Natural killer cell (primary cell): ENCODE results near the gene EFCAB8. TPM values are rescaled to one million over a fixed set of nuclear protein-coding genes. Genes with fewer than 3 reads are reported as not detected.

ENCODE experiments used
- ATAC-seq, 3 donors: fragments of 150-1000 bp in 2 of 3; fragments of 200-7000 bp in 1 of 3; cut with Tn5 transposase; 1 replicate in 1 of 3; 2 replicates in 2 of 3; pipeline ENCODE4 v1.10.0; 2021; ENCODE audit warnings: mild to moderate bottlenecking in 2 of 3, moderate library complexity in 2 of 3
- DNase-seq, 2 donors: peaks; one replicate each; pipeline versions ENCODE4 v3.0.0 to v3.0.0-alpha.2; 2013 to 2021; ENCODE audit warnings: mixed read lengths in 1 of 2
- H3K27ac ChIP-seq: one replicate; pipeline ENCODE4 v1.5.1; 2013; ENCODE audit warnings: mild to moderate bottlenecking, low read length
- H3K27me3 ChIP-seq: one replicate; pipeline ENCODE4 v1.6.1; 2013; ENCODE audit warnings: low read length; ENCODE audit not compliant: control insufficient read depth, insufficient read depth
- H3K36me3 ChIP-seq: one replicate; pipeline ENCODE4 v1.6.1; 2013; ENCODE audit warnings: low read length; ENCODE audit not compliant: control insufficient read depth, insufficient read depth
- H3K4me1 ChIP-seq: one replicate; pipeline ENCODE4 v1.6.1; 2013; ENCODE audit warnings: low read length; ENCODE audit not compliant: control insufficient read depth, insufficient read depth
- H3K4me3 ChIP-seq: one replicate; pipeline ENCODE4 v1.5.1; 2013; ENCODE audit warnings: low read length
- H3K9me3 ChIP-seq: one replicate; pipeline ENCODE4 v1.6.1; 2013; ENCODE audit warnings: low read length; ENCODE audit not compliant: control insufficient read depth, insufficient read depth
- H3K27ac Mint-ChIP-seq, 2 donors: one replicate each; pipeline ENCODE4 v1.8.0; 2022; ENCODE audit warnings: mild to moderate bottlenecking in 2 of 2, mixed read lengths in 2 of 2, moderate library complexity in 1 of 2
- H3K27me3 Mint-ChIP-seq, 2 donors: one replicate each; pipeline ENCODE4 v1.8.0; 2022; ENCODE audit warnings: low read depth in 2 of 2, mixed read lengths in 2 of 2
- H3K36me3 Mint-ChIP-seq: one replicate; pipeline ENCODE4 v1.8.0; 2022; ENCODE audit warnings: mixed read lengths
- H3K4me1 Mint-ChIP-seq, 2 donors: one replicate each; pipeline ENCODE4 v1.8.0; 2022; ENCODE audit warnings: mixed read lengths in 2 of 2
- H3K4me3 Mint-ChIP-seq: one replicate; pipeline ENCODE4 v1.8.0; 2022; ENCODE audit warnings: mild to moderate bottlenecking, moderate library complexity, mixed read lengths
- H3K9me3 Mint-ChIP-seq, 2 donors: one replicate each; pipeline ENCODE4 v1.8.0; 2022; ENCODE audit warnings: mixed read lengths in 2 of 2
- WGBS: methylation state at CpG from one replicate; pipeline ENCODE4 v1.1.7; 2013; ENCODE audit warnings: missing lambda C conversion rate; ENCODE audit not compliant: insufficient coverage; 5-methylcytosine and 5-hydroxymethylcytosine counted together
- intact Hi-C: fragments of 100-400 bp; cut with micrococcal nuclease; formaldehyde crosslinking; loops from one replicate; pipeline ENCODE4 v1.14.2; 2022
- total RNA-seq, 4 donors: library from RNA; stranded (reverse); fragments of 120-200 nt in 1 of 4; gene quantifications; one replicate each; pipeline versions ENCODE4 v1.2.3 to v1.2.4, GENCODE V29; 2013 to 2022
- TF ChIP-seq, protein P1 (sequence below): fragments of 200-600 bp; IDR thresholded peaks from one replicate; pipeline ENCODE4 v1.8.0; 2022; ENCODE audit warnings: antibody characterized with exemption

EFCAB8 gene
- total RNA-seq, 3 donors from 2014 or later (not counting 1 experiment from before 2014, with no cell fraction given), result 1.2 to 2.9 (median 2.3) TPM

DNA sequence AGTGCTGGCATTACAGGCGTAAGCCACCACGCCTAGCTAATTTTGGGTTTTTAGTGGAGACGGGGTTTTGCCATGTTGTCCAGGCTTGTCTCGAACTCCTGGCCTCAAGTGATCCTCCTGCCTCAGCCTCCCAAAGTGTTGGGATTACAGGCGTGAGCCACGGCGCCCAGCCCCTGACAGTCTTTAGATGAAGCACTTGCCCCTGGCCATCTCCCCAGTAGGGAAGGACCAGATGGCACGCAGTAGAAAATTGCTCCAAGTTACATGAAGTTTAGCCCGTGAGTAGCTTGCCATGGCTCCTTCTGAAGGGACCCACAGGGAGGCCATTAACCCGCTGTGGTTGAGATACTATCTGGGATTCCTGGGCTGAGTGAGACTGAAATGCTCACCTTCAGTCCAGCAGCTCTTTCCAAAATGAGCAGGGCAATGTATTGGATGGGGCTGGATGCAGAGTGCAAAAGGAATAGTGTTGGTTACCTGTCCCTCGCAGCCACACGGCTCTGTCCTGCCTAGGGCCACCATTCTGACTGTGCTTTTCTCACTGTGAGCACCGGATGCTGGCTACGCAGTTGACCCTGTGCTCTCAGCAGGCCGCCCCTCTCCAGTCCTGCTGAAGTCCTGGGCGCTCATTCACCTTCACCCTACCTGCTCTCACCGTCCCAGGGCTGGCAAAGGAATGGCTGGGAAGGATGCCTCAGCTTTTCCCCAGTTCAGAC, 66.9 kb downstream of the EFCAB8 start:
- no peak for DNase-seq
- Histone ChIP-seq H3K36me3 (no peaks in the 10 kb centered on the region), H3K4me1 (no peaks in the 10 kb centered on the region), H3K9me3 (no peaks in the 10 kb centered on the region), H3K27me3 (no peaks in the 10 kb centered on the region), H3K4me3 (no peak overlapping the region), H3K27ac (no peak overlapping the region)
- 92% methylated on average over 17 of the region's 17 CpGs for WGBS
- H3K9me3 Mint-ChIP-seq, result no peaks in the 10 kb centered on the region
- intact Hi-C loops, result no loop called here
- no peak overlapping the region for H3K27ac Mint-ChIP-seq
- TF ChIP-seq, protein P1, sequence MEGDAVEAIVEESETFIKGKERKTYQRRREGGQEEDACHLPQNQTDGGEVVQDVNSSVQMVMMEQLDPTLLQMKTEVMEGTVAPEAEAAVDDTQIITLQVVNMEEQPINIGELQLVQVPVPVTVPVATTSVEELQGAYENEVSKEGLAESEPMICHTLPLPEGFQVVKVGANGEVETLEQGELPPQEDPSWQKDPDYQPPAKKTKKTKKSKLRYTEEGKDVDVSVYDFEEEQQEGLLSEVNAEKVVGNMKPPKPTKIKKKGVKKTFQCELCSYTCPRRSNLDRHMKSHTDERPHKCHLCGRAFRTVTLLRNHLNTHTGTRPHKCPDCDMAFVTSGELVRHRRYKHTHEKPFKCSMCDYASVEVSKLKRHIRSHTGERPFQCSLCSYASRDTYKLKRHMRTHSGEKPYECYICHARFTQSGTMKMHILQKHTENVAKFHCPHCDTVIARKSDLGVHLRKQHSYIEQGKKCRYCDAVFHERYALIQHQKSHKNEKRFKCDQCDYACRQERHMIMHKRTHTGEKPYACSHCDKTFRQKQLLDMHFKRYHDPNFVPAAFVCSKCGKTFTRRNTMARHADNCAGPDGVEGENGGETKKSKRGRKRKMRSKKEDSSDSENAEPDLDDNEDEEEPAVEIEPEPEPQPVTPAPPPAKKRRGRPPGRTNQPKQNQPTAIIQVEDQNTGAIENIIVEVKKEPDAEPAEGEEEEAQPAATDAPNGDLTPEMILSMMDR, result no peak
- no peaks in the 10 kb centered on the region for H3K27me3 Mint-ChIP-seq
- no peaks in the 10 kb centered on the region for H3K36me3 Mint-ChIP-seq
- no peak for ATAC-seq
- H3K4me1 Mint-ChIP-seq, result no peaks in the 10 kb centered on the region
- no peak overlapping the region for H3K4me3 Mint-ChIP-seq

GRCh38 chr20:32929162-32929561, 70.4 kb downstream of the EFCAB8 start:
- DNase-seq (no peak), ATAC-seq (no peak)
- Histone ChIP-seq H3K27ac (no peak overlapping the region), H3K4me3 (no peak overlapping the region), H3K27me3 (no peaks in the 10 kb centered on the region), H3K4me1 (no peaks in the 10 kb centered on the region), H3K36me3 (no peaks in the 10 kb centered on the region), H3K9me3 (no peaks in the 10 kb centered on the region)
- H3K9me3 Mint-ChIP-seq, result no peaks in the 10 kb centered on the region
- TF ChIP-seq, protein P1, result no peak
- no peak overlapping the region for H3K4me3 Mint-ChIP-seq
- intact Hi-C loops, result no loop called here
- H3K36me3 Mint-ChIP-seq, result no peaks in the 10 kb centered on the region
- no CpG with 5 or more reads among the region's 3 CpGs for WGBS
- no peak overlapping the region for H3K27ac Mint-ChIP-seq
- H3K27me3 Mint-ChIP-seq, result no peaks in the 10 kb centered on the region
- no peaks in the 10 kb centered on the region for H3K4me1 Mint-ChIP-seq

DNA sequence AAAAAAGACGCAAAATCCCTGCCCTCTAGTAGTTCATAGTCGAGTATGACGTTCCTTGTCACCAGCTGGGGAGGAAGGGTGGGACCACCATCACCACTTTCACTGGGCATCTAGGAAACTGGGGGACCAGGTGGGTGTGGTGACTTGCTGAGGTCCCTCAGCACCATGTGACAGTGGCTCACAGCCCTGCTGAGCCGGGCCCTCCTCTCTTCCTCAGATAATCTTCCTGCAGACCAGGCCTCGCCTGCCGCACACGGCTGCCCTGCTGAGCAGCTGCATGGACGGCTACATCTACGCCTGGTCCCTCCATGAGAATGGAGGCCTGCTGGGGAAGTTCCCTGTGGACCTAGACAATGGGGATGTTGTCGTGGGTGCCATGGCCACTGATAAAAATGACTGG, 71.5 kb downstream of the EFCAB8 start:
- TF ChIP-seq, protein P1, result no peak
- Histone ChIP-seq H3K4me1 (no peaks in the 10 kb centered on the region), H3K27me3 (no peaks in the 10 kb centered on the region), H3K27ac (no peak overlapping the region), H3K4me3 (no peak overlapping the region), H3K36me3 (no peaks in the 10 kb centered on the region), H3K9me3 (no peaks in the 10 kb centered on the region)
- H3K9me3 Mint-ChIP-seq, result no peaks in the 10 kb centered on the region
- DNase-seq (no peak), ATAC-seq (no peak)
- no peak overlapping the region for H3K27ac Mint-ChIP-seq
- H3K4me1 Mint-ChIP-seq, result no peaks in the 10 kb centered on the region
- intact Hi-C loops, result no loop called here
- 88% methylated on average over 10 of the region's 10 CpGs for WGBS
- no peaks in the 10 kb centered on the region for H3K36me3 Mint-ChIP-seq
- no peak overlapping the region for H3K4me3 Mint-ChIP-seq
- H3K27me3 Mint-ChIP-seq, result no peaks in the 10 kb centered on the region

- no peaks in the 10 kb centered on the region for H3K9me3 ChIP-seq
- intact Hi-C loops, result no loop called here
These were observed 72.0 kb downstream of the EFCAB8 start for GRCh38 chr20:32930701-32931100.

More at GRCh38 chr20:32930701-32931100, 72.0 kb downstream of the EFCAB8 start:
- Mint-ChIP-seq H3K27ac (no peak overlapping the region), H3K9me3 (no peaks in the 10 kb centered on the region), H3K27me3 (no peaks in the 10 kb centered on the region), H3K4me1 (no peaks in the 10 kb centered on the region), H3K4me3 (no peak overlapping the region), H3K36me3 (no peaks in the 10 kb centered on the region)
- no peaks in the 10 kb centered on the region for H3K36me3 ChIP-seq
- H3K27me3 ChIP-seq, result no peaks in the 10 kb centered on the region
- no peak for ATAC-seq
- TF ChIP-seq, protein P1, result no peak
- no peaks in the 10 kb centered on the region for H3K4me1 ChIP-seq
- 95% methylated on average over 5 of the region's 5 CpGs for WGBS
- no peak overlapping the region for H3K27ac ChIP-seq
- H3K4me3 ChIP-seq, result no peak overlapping the region
- no peak for DNase-seq
